WTC11 (cell line): ENCODE data around the gene MSS51. TPM values are rescaled to one million over a fixed set of nuclear protein-coding genes. Genes with fewer than 3 reads are reported as not detected.
A peak's percentile ranks its signal among the peaks of the same experiment; 100 is the strongest.

Source experiments
- ATAC-seq: fragments of 200-7000 bp; cut with Tn5 transposase; 2 replicates; pipeline ENCODE4 v1.10.0; 2021; ENCODE audit warnings: mild to moderate bottlenecking, moderate library complexity
- Bru-seq: library from RNA; stranded (reverse); fragments of 400-500 nt; gene quantifications from one replicate; lab custom pipeline; 2021; lab: Mats Ljungman, UMichigan
- CTCF ChIA-PET: fragments of 300-600 bp; sonication (Branson Sonifier 250); formaldehyde crosslinking; loops from one replicate; lab custom pipeline; 2021; ENCODE audit warnings: antibody characterized with exemption; lab: Charles Lee
- POLR2A ChIA-PET: fragments of 350-600 bp; sonication (Branson Sonifier 250); formaldehyde crosslinking; loops from one replicate; lab custom pipeline; 2021; ENCODE audit warnings: antibody characterized with exemption; lab: Charles Lee
- DNase-seq: peaks from one replicate; pipeline ENCODE4 v3.0.0; 2021; ENCODE audit warnings: low spot score
- H3K27ac Mint-ChIP-seq: 2 replicates; pipeline ENCODE4 v1.8.0; 2021; ENCODE audit warnings: mixed read lengths
- H3K27me3 Mint-ChIP-seq: 2 replicates; pipeline ENCODE4 v1.8.0; 2021; ENCODE audit warnings: low read depth, mild to moderate bottlenecking, moderate library complexity, mixed read lengths
- H3K36me3 Mint-ChIP-seq: 2 replicates; pipeline ENCODE4 v1.8.0; 2021; ENCODE audit warnings: mixed read lengths
- H3K4me1 Mint-ChIP-seq: 2 replicates; pipeline ENCODE4 v1.8.0; 2022; ENCODE audit warnings: mixed read lengths
- H3K4me3 Mint-ChIP-seq: 2 replicates; pipeline ENCODE4 v1.8.0; 2021; ENCODE audit warnings: mild to moderate bottlenecking, moderate library complexity, mixed read lengths
- H3K9me3 Mint-ChIP-seq: 2 replicates; pipeline ENCODE4 v1.8.0; 2021; ENCODE audit warnings: mixed read lengths
- ERG ChIP-seq: fragments of 250-450 bp; sonication (Bioruptor Pico); IDR thresholded peaks from 2 replicates; pipeline ENCODE4 v1.8.0; 2021; ENCODE audit warnings: mild to moderate bottlenecking
- FOXK1 ChIP-seq: sonication (generic); formaldehyde crosslinking; IDR thresholded peaks from 2 replicates; pipeline ENCODE4 v1.8.0; 2022; ENCODE audit warnings: mild to moderate bottlenecking, moderate library complexity, missing genetic modification reagents
- GRHL2 ChIP-seq: fragments of 250-450 bp; sonication (Bioruptor Pico); IDR thresholded peaks from 2 replicates; pipeline ENCODE4 v1.8.0; 2022; ENCODE audit warnings: mild to moderate bottlenecking, moderate library complexity; ENCODE audit not compliant: insufficient replicate concordance, severe bottlenecking
- NFATC4 ChIP-seq: fragments of 250-450 bp; sonication (Bioruptor Pico); IDR thresholded peaks from 2 replicates; pipeline ENCODE4 v1.9.0; 2021; ENCODE audit warnings: mild to moderate bottlenecking
- NR2C2 ChIP-seq: sonication (generic); formaldehyde crosslinking; IDR thresholded peaks from 2 replicates; pipeline ENCODE4 v1.8.0; 2022; ENCODE audit warnings: mild to moderate bottlenecking, missing genetic modification reagents
- PRDM15 ChIP-seq: sonication (generic); formaldehyde crosslinking; IDR thresholded peaks from 2 replicates; pipeline ENCODE4 v1.8.0; 2022; ENCODE audit warnings: missing genetic modification reagents
- RELA ChIP-seq: sonication (generic); formaldehyde crosslinking; IDR thresholded peaks from 2 replicates; pipeline ENCODE4 v1.8.1; 2022; ENCODE audit warnings: missing genetic modification reagents, mild to moderate bottlenecking, borderline replicate concordance
- ZSCAN18 ChIP-seq: fragments of 250-450 bp; sonication (Bioruptor Pico); IDR thresholded peaks from 2 replicates; pipeline ENCODE4 v2.1.2; 2022; ENCODE audit warnings: mild to moderate bottlenecking, moderate library complexity
- long read RNA-seq, 3 experiments: library from RNA in 1 of 3; library from capped mRNA in 1 of 3; library from polyadenylated mRNA in 1 of 3; unstranded in 2 of 3; stranded (forward) in 1 of 3; transcript quantifications; one replicate each; pipeline ENCODE4 v2.0.0, GENCODE V29; 2021
- total RNA-seq: library from RNA; stranded (reverse); gene quantifications from 3 replicates; pipeline ENCODE4 v1.2.3, GENCODE V29; 2021
- TF ChIP-seq, protein P1 (sequence below): sonication (generic); formaldehyde crosslinking; IDR thresholded peaks from 2 replicates; pipeline ENCODE4 v1.8.1; 2022; ENCODE audit warnings: low read depth, mild to moderate bottlenecking, moderate library complexity, missing genetic modification reagents, borderline replicate concordance
- TF ChIP-seq, protein P2 (sequence below): sonication (generic); formaldehyde crosslinking; IDR thresholded peaks from 2 replicates; pipeline ENCODE4 v1.8.0; 2022; ENCODE audit warnings: mild to moderate bottlenecking, missing genetic modification reagents

MSS51 gene
- total RNA-seq (2.9 to 3.1 TPM (median 3.0 TPM) in 3 replicates), Bru-seq, nascent RNA (percentile 66 among the genes with signal in this experiment)
- long read RNA-seq, experiment 1, partial matches to known transcripts, result 0 of 4 reads
- long read RNA-seq, experiment 1, other reads (novel, unspliced or antisense), result 3 of 4 reads
- long read RNA-seq, experiment 2, partial matches to known transcripts, result 1 of 3 reads
- long read RNA-seq, experiment 2, other reads (novel, unspliced or antisense), result 2 of 3 reads
- long read RNA-seq, experiment 3, result 0 reads

DNA sequence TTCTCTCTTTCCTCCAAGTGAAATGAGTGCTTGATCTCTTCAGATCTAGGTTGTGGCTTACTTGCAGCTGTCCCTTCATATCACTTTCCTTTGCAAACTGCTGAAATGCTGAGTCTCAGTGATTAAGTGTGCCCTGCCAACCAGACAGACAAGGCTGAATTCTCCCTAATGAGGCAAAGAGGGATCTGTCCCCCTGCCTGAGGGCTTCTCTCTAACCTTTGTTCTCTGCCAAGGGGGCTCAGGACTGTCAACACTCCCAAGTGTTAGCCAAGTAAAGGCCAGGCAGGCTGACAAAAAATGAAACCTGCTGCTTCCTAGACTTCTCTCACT, at the start of gene MSS51:
Gene MSS51, minus strand, starts transcription at position 24 of the 330 bp plus-strand sequence. CDS start 5,277 bp downstream, outside the sequence.
- H3K4me1 Mint-ChIP-seq, result 0 out of 2 replicates have a peak, but pooled peaks cover 3% of the 10 kb centered on the region
- POLR2A ChIA-PET, result no interaction called here

More for the DNA sequence above, at the start of gene MSS51:
- peak within 1 kb of the TSS; percentile 67; the same call in 1 of the 2 replicates for H3K27ac Mint-ChIP-seq
- H3K4me3 Mint-ChIP-seq, result no peak within 1 kb of the TSS
- H3K9me3 Mint-ChIP-seq, result no peaks in the 10 kb centered on the region
- no peak for TF ChIP-seq ERG
- no peak for TF ChIP-seq GRHL2 (CRISPR knock-in tag)
- TF ChIP-seq, protein P1, sequence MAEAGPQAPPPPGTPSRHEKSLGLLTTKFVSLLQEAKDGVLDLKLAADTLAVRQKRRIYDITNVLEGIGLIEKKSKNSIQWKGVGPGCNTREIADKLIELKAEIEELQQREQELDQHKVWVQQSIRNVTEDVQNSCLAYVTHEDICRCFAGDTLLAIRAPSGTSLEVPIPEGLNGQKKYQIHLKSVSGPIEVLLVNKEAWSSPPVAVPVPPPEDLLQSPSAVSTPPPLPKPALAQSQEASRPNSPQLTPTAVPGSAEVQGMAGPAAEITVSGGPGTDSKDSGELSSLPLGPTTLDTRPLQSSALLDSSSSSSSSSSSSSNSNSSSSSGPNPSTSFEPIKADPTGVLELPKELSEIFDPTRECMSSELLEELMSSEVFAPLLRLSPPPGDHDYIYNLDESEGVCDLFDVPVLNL, result no peak
- no peak for TF ChIP-seq NFATC4 (CRISPR knock-in tag)
- no peak for TF ChIP-seq FOXK1 (CRISPR knock-in tag)
- no peak for TF ChIP-seq ZSCAN18
- no peak for TF ChIP-seq RELA (CRISPR knock-in tag)
- TF ChIP-seq NR2C2 (CRISPR knock-in tag), result no peak
- TF ChIP-seq, protein P2, sequence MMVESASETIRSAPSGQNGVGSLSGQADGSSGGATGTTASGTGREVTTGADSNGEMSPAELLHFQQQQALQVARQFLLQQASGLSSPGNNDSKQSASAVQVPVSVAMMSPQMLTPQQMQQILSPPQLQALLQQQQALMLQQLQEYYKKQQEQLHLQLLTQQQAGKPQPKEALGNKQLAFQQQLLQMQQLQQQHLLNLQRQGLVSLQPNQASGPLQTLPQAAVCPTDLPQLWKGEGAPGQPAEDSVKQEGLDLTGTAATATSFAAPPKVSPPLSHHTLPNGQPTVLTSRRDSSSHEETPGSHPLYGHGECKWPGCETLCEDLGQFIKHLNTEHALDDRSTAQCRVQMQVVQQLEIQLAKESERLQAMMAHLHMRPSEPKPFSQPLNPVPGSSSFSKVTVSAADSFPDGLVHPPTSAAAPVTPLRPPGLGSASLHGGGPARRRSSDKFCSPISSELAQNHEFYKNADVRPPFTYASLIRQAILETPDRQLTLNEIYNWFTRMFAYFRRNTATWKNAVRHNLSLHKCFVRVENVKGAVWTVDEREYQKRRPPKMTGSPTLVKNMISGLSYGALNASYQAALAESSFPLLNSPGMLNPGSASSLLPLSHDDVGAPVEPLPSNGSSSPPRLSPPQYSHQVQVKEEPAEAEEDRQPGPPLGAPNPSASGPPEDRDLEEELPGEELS (CRISPR knock-in tag), result no peak
- TF ChIP-seq PRDM15 (CRISPR knock-in tag), result no peak
- H3K36me3 Mint-ChIP-seq, result no peaks in the 10 kb centered on the region
- no peak for DNase-seq
- no peaks in the 10 kb centered on the region for H3K27me3 Mint-ChIP-seq
- CTCF ChIA-PET, result no interaction called here
- no peak for ATAC-seq
